Activated T-cell treated with anti-CD3 and anti-CD28 coated beads, Interleukin-2, amount 50 U/mL, for 24 hours (primary cell): ENCODE measurements around the gene TAS2R31.
"Not testable (repeated sequence)": the region's sequence is repeated elsewhere in the genome, so short reads cannot be mapped to it uniquely, and the experiment has no call there.

Experiments
- DNase-seq: peaks from one replicate; pipeline ENCODE4 v3.0.0-alpha.2; 2020
- H3K27ac Mint-ChIP-seq: 2 replicates; pipeline ENCODE4 v1.8.0; 2020; ENCODE audit warnings: mild to moderate bottlenecking, mixed read lengths
- H3K27me3 Mint-ChIP-seq: 2 replicates; pipeline ENCODE4 v1.8.0; 2020; ENCODE audit warnings: mixed read lengths
- H3K36me3 Mint-ChIP-seq: 2 replicates; pipeline ENCODE4 v1.8.0; 2020; ENCODE audit warnings: low read depth, mixed read lengths
- H3K4me1 Mint-ChIP-seq: 2 replicates; pipeline ENCODE4 v1.8.0; 2020; ENCODE audit warnings: low read depth, mixed read lengths
- H3K4me3 Mint-ChIP-seq: 2 replicates; pipeline ENCODE4 v1.8.0; 2020; ENCODE audit warnings: mild to moderate bottlenecking, moderate library complexity, mixed read lengths
- H3K9me3 Mint-ChIP-seq: 2 replicates; pipeline ENCODE4 v1.8.0; 2020; ENCODE audit warnings: mixed read lengths

The TAS2R31 gene

GRCh38 chr12:11033959-11034358, 2.8 kb upstream of the TAS2R31 start:
- not testable (repeated sequence) for H3K27ac Mint-ChIP-seq, H3K9me3 Mint-ChIP-seq
- peaks cover 56% of the 10 kb centered on the region for H3K36me3 Mint-ChIP-seq

GRCh38 chr12:11026118-11026517, 5.1 kb downstream of the TAS2R31 start:
- H3K27me3 Mint-ChIP-seq = no peaks in the 10 kb centered on the region
- DNase-seq = no peak
- no peak overlapping the region for H3K4me3 Mint-ChIP-seq
- peaks cover 8% of the 10 kb centered on the region for H3K9me3 Mint-ChIP-seq
- peaks cover 65% of the 10 kb centered on the region for H3K36me3 Mint-ChIP-seq
- H3K4me1 Mint-ChIP-seq = peaks cover 12% of the 10 kb centered on the region
- no peak overlapping the region for H3K27ac Mint-ChIP-seq

More at GRCh38 chr12:11033959-11034358, 2.8 kb upstream of the TAS2R31 start:
- H3K27me3 Mint-ChIP-seq, DNase-seq, H3K4me1 Mint-ChIP-seq, H3K4me3 Mint-ChIP-seq: not testable (repeated sequence)

- DNase-seq = no peak
- H3K36me3 Mint-ChIP-seq = peaks cover 64% of the 10 kb centered on the region
- peaks cover 10% of the 10 kb centered on the region for H3K4me1 Mint-ChIP-seq
- no peaks in the 10 kb centered on the region for H3K27me3 Mint-ChIP-seq
- no peak overlapping the region for H3K27ac Mint-ChIP-seq
- H3K9me3 Mint-ChIP-seq = peaks cover 5% of the 10 kb centered on the region
- no peak overlapping the region for H3K4me3 Mint-ChIP-seq
Measured at GRCh38 chr12:11023387-11023786, 7.8 kb downstream of the TAS2R31 start.

GRCh38 chr12:11022520-11022919, 8.7 kb downstream of the TAS2R31 start, which contains the start of gene TAS2R19:
Gene TAS2R19, minus strand, starts transcription at chr12:11022620. Its CDS starts 49 bp downstream, at chr12:11022571.
- no peak for DNase-seq
- Mint-ChIP-seq H3K9me3 (peaks cover 5% of the 10 kb centered on the region), H3K27ac (peak within 1 kb of the TSS; percentile 36), H3K4me1 (peaks cover 10% of the 10 kb centered on the region), H3K27me3 (no peaks in the 10 kb centered on the region), H3K36me3 (peaks cover 63% of the 10 kb centered on the region), H3K4me3 (no peak within 1 kb of the TSS)

- no peak overlapping the region for H3K27ac Mint-ChIP-seq
- no peak for DNase-seq
- H3K4me1 Mint-ChIP-seq = peaks cover 12% of the 10 kb centered on the region
- H3K36me3 Mint-ChIP-seq = peaks cover 51% of the 10 kb centered on the region
- H3K9me3 Mint-ChIP-seq = no peaks in the 10 kb centered on the region
- no peaks in the 10 kb centered on the region for H3K27me3 Mint-ChIP-seq
- no peak overlapping the region for H3K4me3 Mint-ChIP-seq
Measured at GRCh38 chr12:11016937-11017336, 14.3 kb downstream of the TAS2R31 start.

- H3K27ac Mint-ChIP-seq = no peak overlapping the region
- no peaks in the 10 kb centered on the region for H3K9me3 Mint-ChIP-seq
- peaks cover 46% of the 10 kb centered on the region for H3K36me3 Mint-ChIP-seq
- DNase-seq = no peak
- peaks cover 6% of the 10 kb centered on the region for H3K4me1 Mint-ChIP-seq
- H3K27me3 Mint-ChIP-seq = no peaks in the 10 kb centered on the region
- no peak overlapping the region for H3K4me3 Mint-ChIP-seq
Measured at GRCh38 chr12:11015775-11016430, 15.3 kb downstream of the TAS2R31 start.

- Mint-ChIP-seq H3K9me3 (no peaks in the 10 kb centered on the region), H3K4me3 (no peak overlapping the region), H3K4me1 (peaks cover 6% of the 10 kb centered on the region), H3K27ac (no peak overlapping the region), H3K36me3 (peaks cover 46% of the 10 kb centered on the region), H3K27me3 (no peaks in the 10 kb centered on the region)
- DNase-seq = no peak
Measured at GRCh38 chr12:11014234-11014633, 17.0 kb downstream of the TAS2R31 start.

GRCh38 chr12:11007608-11008007, 23.6 kb downstream of the TAS2R31 start:
- no peaks in the 10 kb centered on the region for H3K27me3 Mint-ChIP-seq
- peaks cover 29% of the 10 kb centered on the region for H3K36me3 Mint-ChIP-seq
- H3K9me3 Mint-ChIP-seq = no peaks in the 10 kb centered on the region
- H3K27ac Mint-ChIP-seq = no peak overlapping the region
- no peak for DNase-seq
- no peaks in the 10 kb centered on the region for H3K4me1 Mint-ChIP-seq
- H3K4me3 Mint-ChIP-seq = no peak overlapping the region

- DNase-seq = no peak
- peaks cover 4% of the 10 kb centered on the region for H3K9me3 Mint-ChIP-seq
- no peaks in the 10 kb centered on the region for H3K4me1 Mint-ChIP-seq
Measured at GRCh38 chr12:10998204-10998603, 33.0 kb downstream of the TAS2R31 start, which contains the start of gene TAS2R20. Gene TAS2R20, minus strand, starts transcription at chr12:10998304. Its CDS starts 429 bp downstream, at chr12:10997875.

GRCh38 chr12:10994307-10994706, 36.9 kb downstream of the TAS2R31 start:
- Mint-ChIP-seq H3K27ac (no peak overlapping the region), H3K36me3 (peaks cover 53% of the 10 kb centered on the region), H3K4me3 (no peak overlapping the region), H3K4me1 (peaks cover 6% of the 10 kb centered on the region), H3K27me3 (no peaks in the 10 kb centered on the region), H3K9me3 (peaks cover 12% of the 10 kb centered on the region)
- DNase-seq = no peak

More at GRCh38 chr12:10998204-10998603, 33.0 kb downstream of the TAS2R31 start, which contains the start of gene TAS2R20:
- no peaks in the 10 kb centered on the region for H3K27me3 Mint-ChIP-seq
- no peak within 1 kb of the TSS for H3K4me3 Mint-ChIP-seq
- no peak within 1 kb of the TSS for H3K27ac Mint-ChIP-seq
- peaks cover 36% of the 10 kb centered on the region for H3K36me3 Mint-ChIP-seq

- Mint-ChIP-seq H3K4me3 (no peak overlapping the region), H3K27me3 (no peaks in the 10 kb centered on the region), H3K27ac (no peak overlapping the region), H3K9me3 (peaks cover 12% of the 10 kb centered on the region), H3K36me3 (peaks cover 32% of the 10 kb centered on the region), H3K4me1 (peaks cover 27% of the 10 kb centered on the region)
- DNase-seq = no peak
Measured at GRCh38 chr12:10989107-10989506, 42.1 kb downstream of the TAS2R31 start.

- DNase-seq = no peak
- Mint-ChIP-seq H3K4me1 (peaks cover 48% of the 10 kb centered on the region), H3K27ac (no peak within 1 kb of the TSS), H3K4me3 (no peak within 1 kb of the TSS), H3K36me3 (peaks cover 14% of the 10 kb centered on the region), H3K27me3 (no peaks in the 10 kb centered on the region), H3K9me3 (peaks cover 10% of the 10 kb centered on the region)
Measured at GRCh38 chr12:10986812-10987211, 44.4 kb downstream of the TAS2R31 start, which contains the start of gene TAS2R50. Gene TAS2R50, minus strand, starts transcription at chr12:10986912. Its CDS starts 52 bp downstream, at chr12:10986860.

GRCh38 chr12:10982244-10982643, 49.0 kb downstream of the TAS2R31 start:
- no peaks in the 10 kb centered on the region for H3K27me3 Mint-ChIP-seq
- H3K4me3 Mint-ChIP-seq = no peak overlapping the region
- H3K27ac Mint-ChIP-seq = no peak overlapping the region
- DNase-seq = no peak
- H3K9me3 Mint-ChIP-seq = no peaks in the 10 kb centered on the region
- peaks cover 7% of the 10 kb centered on the region for H3K36me3 Mint-ChIP-seq
- peaks cover 55% of the 10 kb centered on the region for H3K4me1 Mint-ChIP-seq
